ENCODE measurements around the gene RAB10. TPM values are rescaled to one million over a fixed set of nuclear protein-coding genes. Genes with fewer than 3 reads are reported as not detected.
"Not testable (repeated sequence)": the region's sequence is repeated elsewhere in the genome, so short reads cannot be mapped to it uniquely, and the experiment has no call there.

RAB10 gene
- total and polyA plus RNA-seq, 8 donors: 101 to 175 (median 127) TPM

GRCh38 chr2:26162963-26163362 is 129.1 kb downstream of the RAB10 start:
- ATAC-seq: no peak
- Histone ChIP-seq H3K27me3 (no peaks in the 10 kb centered on the region), H3K27ac (no peak overlapping the region), H3K4me3 (no peak overlapping the region), H3K36me3 (no peaks in the 10 kb centered on the region), H3K4me1 (no peaks in the 10 kb centered on the region), H3K9me3 (no peaks in the 10 kb centered on the region)
- intact Hi-C loops (cut with DNase I): no loop called here
- no peak for DNase-seq
- TF ChIP-seq, protein P1, sequence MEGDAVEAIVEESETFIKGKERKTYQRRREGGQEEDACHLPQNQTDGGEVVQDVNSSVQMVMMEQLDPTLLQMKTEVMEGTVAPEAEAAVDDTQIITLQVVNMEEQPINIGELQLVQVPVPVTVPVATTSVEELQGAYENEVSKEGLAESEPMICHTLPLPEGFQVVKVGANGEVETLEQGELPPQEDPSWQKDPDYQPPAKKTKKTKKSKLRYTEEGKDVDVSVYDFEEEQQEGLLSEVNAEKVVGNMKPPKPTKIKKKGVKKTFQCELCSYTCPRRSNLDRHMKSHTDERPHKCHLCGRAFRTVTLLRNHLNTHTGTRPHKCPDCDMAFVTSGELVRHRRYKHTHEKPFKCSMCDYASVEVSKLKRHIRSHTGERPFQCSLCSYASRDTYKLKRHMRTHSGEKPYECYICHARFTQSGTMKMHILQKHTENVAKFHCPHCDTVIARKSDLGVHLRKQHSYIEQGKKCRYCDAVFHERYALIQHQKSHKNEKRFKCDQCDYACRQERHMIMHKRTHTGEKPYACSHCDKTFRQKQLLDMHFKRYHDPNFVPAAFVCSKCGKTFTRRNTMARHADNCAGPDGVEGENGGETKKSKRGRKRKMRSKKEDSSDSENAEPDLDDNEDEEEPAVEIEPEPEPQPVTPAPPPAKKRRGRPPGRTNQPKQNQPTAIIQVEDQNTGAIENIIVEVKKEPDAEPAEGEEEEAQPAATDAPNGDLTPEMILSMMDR (IDR thresholded peaks at IDR 0.05): no peak

DNA sequence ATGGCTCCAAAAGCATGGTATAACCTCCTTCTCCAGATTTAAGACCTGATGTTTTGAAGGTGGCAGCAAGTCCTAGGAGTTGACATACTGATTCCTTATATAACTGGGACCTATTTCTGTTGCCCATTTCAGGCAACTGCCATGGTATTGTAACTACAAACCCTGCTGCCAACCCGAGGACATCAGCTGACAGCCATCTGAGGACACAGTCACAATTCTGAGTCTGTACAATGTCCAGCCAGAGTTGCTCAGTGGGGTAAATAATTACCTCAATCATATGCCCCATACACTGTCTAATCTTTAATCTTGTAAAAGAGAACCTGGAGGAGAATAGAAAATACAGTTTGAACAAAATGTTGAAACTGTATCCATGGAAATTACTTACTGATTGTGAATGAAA is 130.3 kb downstream of the RAB10 start:
- Histone ChIP-seq H3K9me3 (no peaks in the 10 kb centered on the region), H3K27ac (no peak overlapping the region)
- no peak for ATAC-seq

GRCh38 chr2:26164641-26165211 is 130.8 kb downstream of the RAB10 start:
- Histone ChIP-seq H3K27ac (no peak overlapping the region), H3K4me1 (no peaks in the 10 kb centered on the region), H3K36me3 (no peaks in the 10 kb centered on the region), H3K27me3 (no peaks in the 10 kb centered on the region), H3K9me3 (no peaks in the 10 kb centered on the region), H3K4me3 (no peak overlapping the region)
- intact Hi-C loops (cut with DNase I): no loop called here
- ATAC-seq (no peak), DNase-seq (no peak)
- TF ChIP-seq, protein P1 (IDR thresholded peaks at IDR 0.05): no peak

More for the DNA sequence above, 130.3 kb downstream of the RAB10 start:
- intact Hi-C loops (cut with DNase I): no loop called here
- H3K4me3 ChIP-seq: no peak overlapping the region
- DNase-seq: no peak
- H3K36me3 ChIP-seq: no peaks in the 10 kb centered on the region
- H3K27me3 ChIP-seq: no peaks in the 10 kb centered on the region
- TF ChIP-seq, protein P1 (IDR thresholded peaks at IDR 0.05): no peak
- H3K4me1 ChIP-seq: no peaks in the 10 kb centered on the region

DNA sequence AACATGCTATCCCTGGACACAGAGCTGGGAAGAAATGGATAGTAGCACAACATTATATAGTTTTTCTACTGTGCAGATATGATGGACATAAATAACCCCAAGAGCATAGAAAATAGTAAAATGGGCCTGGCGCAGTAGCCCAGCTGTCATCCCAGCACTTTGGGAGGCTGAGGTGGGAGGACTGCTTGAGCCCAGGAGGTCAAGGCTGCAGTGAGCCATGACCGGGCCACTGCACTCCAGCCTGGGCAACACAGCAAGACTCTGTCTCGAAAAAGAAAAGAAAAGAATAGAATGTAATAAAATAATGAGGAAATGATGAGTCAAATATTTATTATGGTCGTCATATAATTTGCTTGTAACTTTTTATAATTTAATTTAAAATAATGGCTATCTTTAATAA is 131.5 kb downstream of the RAB10 start:
- H3K4me3 ChIP-seq: no peak overlapping the region
- H3K4me1 ChIP-seq: no peaks in the 10 kb centered on the region
- TF ChIP-seq, protein P1 (IDR thresholded peaks at IDR 0.05): no peak
- DNase-seq (no peak), ATAC-seq (no peak)
- no peaks in the 10 kb centered on the region for H3K9me3 ChIP-seq
- no peaks in the 10 kb centered on the region for H3K36me3 ChIP-seq
- H3K27me3 ChIP-seq: no peaks in the 10 kb centered on the region
- H3K27ac ChIP-seq: no peak overlapping the region
- intact Hi-C loops (cut with DNase I): no loop called here

DNA sequence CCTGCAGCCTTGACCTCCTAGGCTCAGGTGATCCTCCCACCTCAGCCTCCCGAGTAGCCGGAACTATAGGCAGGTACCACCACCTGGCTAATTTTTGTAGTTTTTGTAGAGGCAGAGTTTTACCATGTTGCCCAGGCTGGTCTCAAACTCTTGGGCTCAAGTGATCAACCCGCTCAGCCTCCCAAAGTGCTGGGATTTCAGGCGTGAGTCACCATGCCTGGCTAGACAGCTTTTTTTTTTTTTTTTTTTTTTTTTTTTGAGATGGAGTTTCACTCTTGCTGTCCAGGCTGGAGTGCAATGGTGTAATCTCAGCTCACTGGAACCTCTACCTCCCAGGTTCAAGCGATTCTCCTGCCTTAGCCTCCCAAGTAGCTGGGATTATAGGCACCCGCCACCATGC is 132.7 kb downstream of the RAB10 start:
- H3K36me3 ChIP-seq; H3K4me3 ChIP-seq; DNase-seq; H3K9me3 ChIP-seq; ATAC-seq; H3K27me3 ChIP-seq; H3K27ac ChIP-seq; intact Hi-C loops (cut with DNase I); H3K4me1 ChIP-seq: not testable (repeated sequence)

- DNase-seq (no peak), ATAC-seq (no peak)
- no peak overlapping the region for H3K4me3 ChIP-seq
- no peaks in the 10 kb centered on the region for H3K36me3 ChIP-seq
- H3K27me3 ChIP-seq: peaks cover 14 to 28% of the 10 kb centered on the region in 2 donors
- no peak overlapping the region for H3K27ac ChIP-seq
- no peaks in the 10 kb centered on the region for H3K9me3 ChIP-seq
- H3K4me1 ChIP-seq: peaks cover 7 to 13% of the 10 kb centered on the region in 2 donors
- TF ChIP-seq, protein P1 (IDR thresholded peaks at IDR 0.05): no peak
- intact Hi-C loops (cut with DNase I): no loop called here
Measured at GRCh38 chr2:26168785-26169184, 134.9 kb downstream of the RAB10 start.
